ENCODE results near the gene CCDC86. TPM values are rescaled to one million over a fixed set of nuclear protein-coding genes. Genes with fewer than 3 reads are reported as not detected.

CCDC86 gene
- total and polyA plus RNA-seq, 10 of the 15 experiments (the other 5 are each of a cell fraction or from before 2014, with no cell fraction given), result 2.0 to 87.2 (median 38.7) TPM

DNA sequence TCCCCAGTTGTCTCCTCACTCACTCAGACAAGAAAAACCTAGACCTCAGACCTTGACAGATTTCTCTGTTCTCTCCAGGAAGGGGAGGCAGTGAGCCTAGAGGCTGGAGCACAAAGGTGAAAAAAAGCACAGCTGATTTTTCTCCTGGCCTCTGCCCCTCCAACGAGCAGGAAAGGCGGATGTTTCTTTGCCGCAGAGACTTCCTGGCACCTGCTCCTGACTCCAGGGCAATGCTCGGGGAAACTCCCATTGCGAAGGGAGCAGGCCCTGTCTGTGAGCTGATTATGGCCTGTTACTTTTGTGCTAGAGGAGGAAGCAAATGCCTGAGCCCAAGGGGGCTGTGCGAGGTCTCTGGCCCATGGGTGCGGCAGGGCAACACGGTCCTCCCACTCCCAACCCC, 31.3 kb upstream of the CCDC86 start:
- Histone ChIP-seq H3K27ac (ENCODE audit: control insufficient read depth, insufficient read depth) (no peak overlapping the region), H3K4me2 (ENCODE audit: control insufficient read depth, insufficient read depth) (no peak overlapping the region), H3K36me3 (ENCODE audit: control insufficient read depth in 2 of 2, insufficient read depth in 2 of 2, low read length in 1 of 2) (no peaks in the 10 kb centered on the region), H2AFZ (ENCODE audit: control insufficient read depth, low read depth, low read length) (peak overlapping the region; percentile 45), H3K4me3 (no peak overlapping the region), H3K4me1 (ENCODE audit: control insufficient read depth, insufficient read depth, low read length) (no peaks in the 10 kb centered on the region), H3K9me3 (replicated peaks; ENCODE audit: control insufficient read depth, insufficient read depth, low read length) (no peaks in the 10 kb centered on the region; the same call in 2 of the 3 replicates), H3K9ac (ENCODE audit: control insufficient read depth, insufficient read depth, low read length) (no peak overlapping the region), H3K79me2 (ENCODE audit: control insufficient read depth, insufficient read depth, low read length) (no peaks in the 10 kb centered on the region), H3K27me3 (replicated peaks in 1 of 2; ENCODE audit: control insufficient read depth in 2 of 2, insufficient read depth in 2 of 2, low read length in 1 of 2) (no peaks in the 10 kb centered on the region), H4K20me1 (ENCODE audit: control insufficient read depth, insufficient read depth) (no peaks in the 10 kb centered on the region)
- ATAC-seq (peak; percentile 58), DNase-seq (ENCODE audit: low read depth, low spot score) (no peak), FAIRE-seq (no peak)
- intact Hi-C loops (cut with micrococcal nuclease; ENCODE audit: unreplicated experiment) (no loop called here), in situ Hi-C loops (cut with MboI) (no loop called here)
- WGBS (ENCODE audit: insufficient coverage, insufficient replicate concordance, low lambda C conversion rate, missing lambda C conversion rate), result 20% methylated on average over 8 of the region's 8 CpGs
- ChIA-PET SMC1A (ENCODE audit: uncharacterized antibody, unreplicated experiment) (interaction anchor here (0.7 to 2.1 kb wide), 2 partner anchors 11 to 317 kb away, joined by 3 to 7 read pairs; no protein-coding TSS in a partner anchor), POLR2A (no interaction called here), RAD21 (ENCODE audit: unreplicated experiment) (interaction anchor here (0.7 to 1.2 kb wide), 2 partner anchors 35 to 41 kb away, joined by 3 to 4 read pairs; no protein-coding TSS in a partner anchor), CTCF (no interaction called here)
- TF ChIP-seq BACH1 (IDR thresholded peaks at IDR 0.05; ENCODE audit: borderline replicate concordance) (no peak), POLR2A (IDR thresholded peaks at IDR 0.05; ENCODE audit: low read depth, low read length) (no peak), NFYA (IDR thresholded peaks at IDR 0.05; ENCODE audit: borderline replicate concordance, low read depth, low read length) (no peak), NRF1 (conservative IDR thresholded peaks at IDR 0.05; ENCODE audit: low read depth, low read length) (no peak), PAX8 (IDR thresholded peaks at IDR 0.05) (no peak), TAF1 (IDR thresholded peaks at IDR 0.05; ENCODE audit: borderline replicate concordance, low read depth, low read length) (no peak), CHD1 (IDR thresholded peaks at IDR 0.05; ENCODE audit: low read depth, low read length) (no peak), TBL1XR1 (IDR thresholded peaks at IDR 0.05; ENCODE audit: low read depth, low read length) (no peak), SMARCA5 (IDR thresholded peaks at IDR 0.05) (no peak), SUPT20H (IDR thresholded peaks at IDR 0.05; ENCODE audit: borderline replicate concordance, control insufficient read depth, low read depth, low read length) (no peak), DPF2 (IDR thresholded peaks at IDR 0.05) (no peak), HDAC6 (IDR thresholded peaks at IDR 0.05; ENCODE audit: unreplicated experiment) (no peak), MYC (IDR thresholded peaks at IDR 0.05; ENCODE audit: insufficient read depth, insufficient read length, insufficient replicate concordance, low read length, severe bottlenecking) (no peak)
- TF ChIP-seq, protein P1, sequence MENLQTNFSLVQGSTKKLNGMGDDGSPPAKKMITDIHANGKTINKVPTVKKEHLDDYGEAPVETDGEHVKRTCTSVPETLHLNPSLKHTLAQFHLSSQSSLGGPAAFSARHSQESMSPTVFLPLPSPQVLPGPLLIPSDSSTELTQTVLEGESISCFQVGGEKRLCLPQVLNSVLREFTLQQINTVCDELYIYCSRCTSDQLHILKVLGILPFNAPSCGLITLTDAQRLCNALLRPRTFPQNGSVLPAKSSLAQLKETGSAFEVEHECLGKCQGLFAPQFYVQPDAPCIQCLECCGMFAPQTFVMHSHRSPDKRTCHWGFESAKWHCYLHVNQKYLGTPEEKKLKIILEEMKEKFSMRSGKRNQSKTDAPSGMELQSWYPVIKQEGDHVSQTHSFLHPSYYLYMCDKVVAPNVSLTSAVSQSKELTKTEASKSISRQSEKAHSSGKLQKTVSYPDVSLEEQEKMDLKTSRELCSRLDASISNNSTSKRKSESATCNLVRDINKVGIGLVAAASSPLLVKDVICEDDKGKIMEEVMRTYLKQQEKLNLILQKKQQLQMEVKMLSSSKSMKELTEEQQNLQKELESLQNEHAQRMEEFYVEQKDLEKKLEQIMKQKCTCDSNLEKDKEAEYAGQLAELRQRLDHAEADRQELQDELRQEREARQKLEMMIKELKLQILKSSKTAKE (IDR thresholded peaks at IDR 0.05; ENCODE audit: low read depth, poor library complexity, severe bottlenecking), result no peak
- TF ChIP-seq, protein P2, sequence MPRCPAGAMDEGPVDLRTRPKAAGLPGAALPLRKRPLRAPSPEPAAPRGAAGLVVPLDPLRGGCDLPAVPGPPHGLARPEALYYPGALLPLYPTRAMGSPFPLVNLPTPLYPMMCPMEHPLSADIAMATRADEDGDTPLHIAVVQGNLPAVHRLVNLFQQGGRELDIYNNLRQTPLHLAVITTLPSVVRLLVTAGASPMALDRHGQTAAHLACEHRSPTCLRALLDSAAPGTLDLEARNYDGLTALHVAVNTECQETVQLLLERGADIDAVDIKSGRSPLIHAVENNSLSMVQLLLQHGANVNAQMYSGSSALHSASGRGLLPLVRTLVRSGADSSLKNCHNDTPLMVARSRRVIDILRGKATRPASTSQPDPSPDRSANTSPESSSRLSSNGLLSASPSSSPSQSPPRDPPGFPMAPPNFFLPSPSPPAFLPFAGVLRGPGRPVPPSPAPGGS (IDR thresholded peaks at IDR 0.05; ENCODE audit: borderline replicate concordance, insufficient read depth, low read depth, low read length, poor library complexity, severe bottlenecking), result no peak
- TF ChIP-seq, protein P3, sequence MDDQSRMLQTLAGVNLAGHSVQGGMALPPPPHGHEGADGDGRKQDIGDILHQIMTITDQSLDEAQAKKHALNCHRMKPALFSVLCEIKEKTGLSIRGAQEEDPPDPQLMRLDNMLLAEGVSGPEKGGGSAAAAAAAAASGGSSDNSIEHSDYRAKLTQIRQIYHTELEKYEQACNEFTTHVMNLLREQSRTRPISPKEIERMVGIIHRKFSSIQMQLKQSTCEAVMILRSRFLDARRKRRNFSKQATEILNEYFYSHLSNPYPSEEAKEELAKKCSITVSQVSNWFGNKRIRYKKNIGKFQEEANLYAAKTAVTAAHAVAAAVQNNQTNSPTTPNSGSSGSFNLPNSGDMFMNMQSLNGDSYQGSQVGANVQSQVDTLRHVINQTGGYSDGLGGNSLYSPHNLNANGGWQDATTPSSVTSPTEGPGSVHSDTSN (IDR thresholded peaks at IDR 0.05; ENCODE audit: insufficient replicate concordance, low read depth, low read length), result no peak
- no TSS peak for BruUV-seq (replicated peaks)

All from GM12878 (cell line).